HG03469 (cell line): Measurements from ENCODE around the gene KIF22.
"Not testable (repeated sequence)": the region's sequence is repeated elsewhere in the genome, so short reads cannot be mapped to it uniquely, and the experiment has no call there.

Source experiments
- ATAC-seq: cut with Tn5 transposase; IDR thresholded peaks from one replicate; pipeline ENCODE4 v1.9.1; 2021; ENCODE audit warnings: mild to moderate bottlenecking, moderate library complexity, moderate number of reproducible peaks; ENCODE audit not compliant: unreplicated experiment

The KIF22 gene

DNA sequence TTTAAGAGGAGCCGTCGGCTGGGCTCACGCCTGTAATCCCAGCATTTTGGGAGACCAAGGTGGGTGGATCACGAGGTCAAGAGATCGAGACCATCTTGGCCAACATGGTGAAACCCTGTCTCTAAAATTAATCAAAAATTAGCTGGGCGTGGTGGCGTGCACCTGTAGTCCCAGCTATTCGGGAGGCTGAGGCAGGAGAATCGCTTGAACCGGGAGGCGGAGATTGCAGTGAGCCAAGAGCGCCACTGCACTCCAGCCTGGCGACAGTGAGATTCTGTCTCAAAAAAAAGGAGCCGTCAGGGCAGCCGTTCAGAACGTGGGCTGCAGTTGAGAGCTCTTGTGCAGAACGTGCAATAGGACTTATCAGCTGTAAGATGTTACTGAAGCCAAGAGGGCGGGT lies 2.6 kb downstream of the KIF22 start:
- not testable (repeated sequence) for ATAC-seq

DNA sequence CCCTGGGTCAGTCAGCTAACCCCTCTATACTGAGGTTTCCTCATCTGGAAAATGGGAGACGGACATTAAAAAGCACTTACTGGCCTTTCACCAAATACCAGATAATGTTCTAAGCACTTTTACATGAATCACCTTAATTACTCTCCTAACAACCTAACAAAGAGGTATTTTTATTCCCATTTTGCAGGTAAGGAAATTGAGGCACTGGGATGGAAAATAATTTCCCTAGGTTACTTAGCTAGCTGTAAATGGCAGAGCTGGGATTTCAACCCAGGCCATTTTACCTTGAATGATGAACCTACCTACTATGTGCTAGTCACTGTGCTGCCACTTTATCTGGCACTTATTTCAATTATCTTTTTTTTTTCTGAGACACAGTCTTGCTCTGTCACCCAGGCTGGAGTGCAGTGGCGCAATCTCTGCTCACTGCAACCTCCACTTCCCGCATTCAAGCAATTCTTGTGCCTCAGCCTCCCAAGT lies 3.7 kb downstream of the KIF22 start:
- ATAC-seq, result no peak

DNA sequence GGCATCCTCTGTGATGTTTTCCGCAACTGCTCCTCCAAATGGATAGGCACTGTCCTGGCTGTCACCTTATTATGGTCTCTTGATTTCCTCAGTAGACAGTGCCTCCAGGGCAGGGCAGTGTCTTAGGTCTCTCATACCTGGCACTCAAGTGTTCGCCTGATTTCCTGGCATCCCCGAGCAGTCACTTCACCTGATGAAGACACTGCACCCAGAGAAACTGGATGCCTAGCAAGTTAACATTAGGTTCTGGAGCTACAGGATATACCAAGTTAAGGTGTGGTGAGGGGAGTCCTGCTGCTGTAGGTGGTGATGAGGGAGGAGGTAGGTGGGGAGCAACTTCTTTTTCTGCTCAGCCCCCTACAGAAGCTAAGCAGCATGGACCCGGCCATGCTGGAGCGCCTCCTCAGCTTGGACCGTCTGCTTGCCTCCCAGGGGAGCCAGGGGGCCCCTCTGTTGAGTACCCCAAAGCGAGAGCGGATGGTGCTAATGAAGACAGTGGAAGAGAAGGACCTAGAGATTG lies 11.9 kb downstream of the KIF22 start:
- no peak for ATAC-seq

DNA sequence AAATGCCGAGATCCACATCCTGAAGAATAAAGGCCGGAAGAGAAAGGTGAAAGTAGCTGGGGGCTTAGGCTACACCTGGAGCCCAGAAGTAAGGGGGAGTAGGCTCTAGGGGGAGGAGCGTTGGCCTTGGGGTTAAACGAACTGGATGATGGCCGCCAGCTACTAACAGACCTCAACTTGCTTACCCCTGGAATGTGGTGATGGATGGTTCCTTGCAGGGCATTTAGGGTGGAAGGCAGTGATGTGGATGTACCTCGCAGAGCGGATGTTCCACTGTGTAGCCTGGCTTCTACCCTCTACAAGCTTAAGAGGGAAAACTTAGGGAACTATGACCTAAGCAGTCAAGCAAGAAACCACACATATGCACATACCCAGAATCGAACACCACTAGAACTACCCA lies 13.5 kb downstream of the KIF22 start:
- no peak for ATAC-seq

DNA sequence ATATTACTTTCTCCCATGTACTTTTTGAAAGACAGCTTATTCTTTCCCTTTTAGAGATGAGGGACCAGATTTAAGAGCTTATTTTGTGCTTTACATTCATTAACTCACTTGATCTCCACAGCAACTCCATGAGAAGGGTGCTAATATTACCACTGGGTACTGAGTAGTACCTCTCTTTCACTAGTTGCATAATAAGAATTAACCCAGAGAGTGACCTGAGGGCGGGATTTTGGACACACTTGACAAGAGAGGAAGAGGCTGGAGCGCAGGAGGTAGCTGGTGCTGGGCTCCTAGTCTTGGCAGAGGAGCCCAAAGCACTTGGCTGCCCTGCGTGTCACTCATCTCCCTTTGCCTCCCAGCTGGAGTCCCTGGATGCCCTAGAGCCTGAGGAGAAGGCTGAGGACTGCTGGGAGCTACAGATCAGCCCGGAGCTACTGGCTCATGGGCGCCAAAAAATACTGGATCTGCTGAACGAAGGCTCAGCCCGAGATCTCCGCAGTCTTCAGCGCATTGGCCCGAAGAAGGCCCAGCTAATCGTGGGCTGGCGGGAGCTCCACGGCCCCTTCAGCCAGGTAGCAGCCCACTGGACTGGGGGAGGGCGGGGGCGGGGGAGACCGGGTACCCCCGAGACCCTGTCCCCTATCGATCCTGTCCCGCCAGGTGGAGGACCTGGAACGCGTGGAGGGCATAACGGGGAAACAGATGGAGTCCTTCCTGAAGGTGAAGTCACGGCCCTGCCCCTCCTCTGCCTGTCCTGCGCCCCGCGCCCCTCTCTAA lies 14.1 kb downstream of the KIF22 start:
- ATAC-seq, result no peak

DNA sequence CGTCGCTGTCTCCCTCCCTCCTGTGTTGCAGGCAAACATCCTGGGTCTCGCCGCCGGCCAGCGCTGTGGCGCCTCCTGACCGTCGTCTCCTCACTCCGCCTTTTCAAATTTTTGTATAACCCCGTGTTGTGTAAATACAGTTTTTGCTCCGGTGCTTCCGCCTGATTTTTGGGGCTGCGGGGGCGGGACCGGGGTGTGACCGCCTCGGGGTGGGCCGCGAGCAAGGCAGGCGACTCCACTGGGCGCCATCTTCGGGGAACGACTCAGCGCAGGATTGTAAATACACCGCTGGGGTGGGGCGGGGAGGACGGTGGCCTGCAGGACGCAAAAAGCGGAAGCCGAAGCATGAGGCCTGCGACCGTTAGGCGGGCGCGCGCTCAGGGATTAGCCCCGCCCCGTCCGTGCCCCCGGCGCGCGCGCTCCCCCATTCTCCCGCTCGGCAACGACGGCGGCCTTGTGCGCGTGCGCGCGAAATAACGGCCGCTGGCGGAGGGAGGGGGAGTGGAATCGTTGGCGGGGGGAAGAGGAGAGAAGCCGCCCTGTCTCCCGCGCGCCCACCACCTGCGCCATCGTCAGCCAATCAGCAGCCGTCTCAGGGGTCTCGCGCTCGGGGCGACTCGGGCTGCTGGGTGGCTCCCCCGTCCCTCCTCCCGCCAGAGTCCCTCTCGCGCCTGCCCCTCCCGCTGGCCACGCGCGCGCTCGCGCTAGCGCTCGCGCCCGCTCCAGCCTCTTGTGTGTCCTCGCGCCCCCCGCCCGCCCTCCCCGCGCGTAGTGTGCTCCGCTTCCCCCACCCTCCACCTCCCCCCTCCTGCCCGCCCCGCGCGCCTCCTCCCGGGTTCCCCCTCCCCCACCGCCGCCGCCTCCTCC lies 14.9 kb downstream of the KIF22 start:
- peak; percentile 33 for ATAC-seq

DNA sequence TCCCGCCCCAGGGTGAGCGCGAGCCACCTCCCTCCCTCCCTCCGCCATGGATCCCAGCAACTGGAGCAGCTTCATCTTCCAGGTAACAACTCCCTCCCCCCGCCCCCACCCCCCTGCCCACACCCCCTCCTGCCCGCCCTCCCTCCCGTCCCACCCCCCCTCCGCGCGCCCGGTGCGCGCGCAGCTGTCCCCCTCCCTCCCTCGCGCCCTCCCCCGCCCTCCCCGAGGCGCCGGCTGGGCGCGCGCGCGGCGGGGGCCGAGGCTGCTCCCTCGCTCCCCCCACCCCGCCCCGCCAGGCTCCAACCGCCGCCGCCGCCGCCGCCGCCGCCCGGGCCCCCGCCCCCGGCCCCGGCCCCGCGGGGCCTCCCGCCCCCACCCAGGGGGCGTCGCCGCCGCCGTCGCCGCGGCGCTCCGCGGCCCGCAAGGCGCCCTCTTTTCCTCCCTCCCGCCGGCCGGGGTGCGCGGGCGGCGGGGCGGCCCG lies 15.6 kb downstream of the KIF22 start, which contains the start of gene MAZ:
TSS of gene MAZ (plus strand) at position 431 of the 481 bp plus-strand sequence. CDS start 173 bp downstream, outside the sequence.
- ATAC-seq, result no peak

DNA sequence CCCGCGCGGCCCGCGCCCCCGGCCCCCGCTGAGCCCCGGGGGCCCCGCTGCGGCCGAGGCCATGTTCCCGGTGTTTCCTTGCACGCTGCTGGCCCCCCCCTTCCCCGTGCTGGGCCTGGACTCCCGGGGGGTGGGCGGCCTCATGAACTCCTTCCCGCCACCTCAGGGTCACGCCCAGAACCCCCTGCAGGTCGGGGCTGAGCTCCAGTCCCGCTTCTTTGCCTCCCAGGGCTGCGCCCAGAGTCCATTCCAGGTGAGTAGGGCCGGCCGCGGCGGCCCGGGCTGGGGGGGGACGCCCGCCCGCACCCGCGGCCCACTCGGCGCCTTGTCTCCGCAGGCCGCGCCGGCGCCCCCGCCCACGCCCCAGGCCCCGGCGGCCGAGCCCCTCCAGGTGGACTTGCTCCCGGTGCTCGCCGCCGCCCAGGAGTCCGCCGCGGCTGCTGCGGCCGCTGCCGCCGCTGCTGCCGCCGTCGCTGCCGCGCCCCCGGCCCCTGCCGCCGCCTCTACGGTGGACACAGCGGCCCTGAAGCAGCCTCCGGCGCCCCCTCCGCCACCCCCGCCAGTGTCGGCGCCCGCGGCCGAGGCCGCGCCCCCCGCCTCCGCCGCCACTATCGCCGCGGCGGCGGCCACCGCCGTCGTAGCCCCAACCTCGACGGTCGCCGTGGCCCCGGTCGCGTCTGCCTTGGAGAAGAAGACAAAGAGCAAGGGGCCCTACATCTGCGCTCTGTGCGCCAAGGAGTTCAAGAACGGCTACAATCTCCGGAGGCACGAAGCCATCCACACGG lies 16.3 kb downstream of the KIF22 start:
- ATAC-seq, result no peak

DNA sequence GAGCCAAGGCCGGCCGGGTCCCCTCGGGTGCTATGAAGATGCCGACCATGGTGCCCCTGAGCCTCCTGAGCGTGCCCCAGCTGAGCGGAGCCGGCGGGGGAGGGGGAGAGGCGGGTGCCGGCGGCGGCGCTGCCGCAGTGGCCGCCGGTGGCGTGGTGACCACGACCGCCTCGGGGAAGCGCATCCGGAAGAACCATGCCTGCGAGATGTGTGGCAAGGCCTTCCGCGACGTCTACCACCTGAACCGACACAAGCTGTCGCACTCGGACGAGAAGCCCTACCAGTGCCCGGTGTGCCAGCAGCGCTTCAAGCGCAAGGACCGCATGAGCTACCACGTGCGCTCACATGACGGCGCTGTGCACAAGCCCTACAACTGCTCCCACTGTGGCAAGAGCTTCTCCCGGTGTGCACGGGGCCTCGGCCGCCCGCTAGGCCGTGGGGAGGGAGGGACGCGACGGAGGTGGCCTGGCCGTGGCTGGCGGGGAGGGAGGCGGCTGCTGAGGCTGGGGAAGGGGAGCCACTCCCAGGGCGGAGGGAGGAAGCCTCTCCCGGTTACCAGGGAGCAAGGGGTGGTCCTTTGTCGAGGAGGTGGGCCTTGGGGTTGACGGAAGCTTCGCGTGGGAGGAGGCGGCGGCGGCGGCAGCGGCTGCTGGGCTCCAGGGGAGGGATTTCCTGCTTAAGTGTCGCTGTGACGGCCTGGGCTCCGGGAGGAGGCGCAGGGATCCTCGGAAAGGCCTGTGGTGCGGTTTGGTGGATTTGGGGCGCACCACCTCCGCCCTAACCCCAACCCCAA lies 17.1 kb downstream of the KIF22 start:
- ATAC-seq, result no peak

DNA sequence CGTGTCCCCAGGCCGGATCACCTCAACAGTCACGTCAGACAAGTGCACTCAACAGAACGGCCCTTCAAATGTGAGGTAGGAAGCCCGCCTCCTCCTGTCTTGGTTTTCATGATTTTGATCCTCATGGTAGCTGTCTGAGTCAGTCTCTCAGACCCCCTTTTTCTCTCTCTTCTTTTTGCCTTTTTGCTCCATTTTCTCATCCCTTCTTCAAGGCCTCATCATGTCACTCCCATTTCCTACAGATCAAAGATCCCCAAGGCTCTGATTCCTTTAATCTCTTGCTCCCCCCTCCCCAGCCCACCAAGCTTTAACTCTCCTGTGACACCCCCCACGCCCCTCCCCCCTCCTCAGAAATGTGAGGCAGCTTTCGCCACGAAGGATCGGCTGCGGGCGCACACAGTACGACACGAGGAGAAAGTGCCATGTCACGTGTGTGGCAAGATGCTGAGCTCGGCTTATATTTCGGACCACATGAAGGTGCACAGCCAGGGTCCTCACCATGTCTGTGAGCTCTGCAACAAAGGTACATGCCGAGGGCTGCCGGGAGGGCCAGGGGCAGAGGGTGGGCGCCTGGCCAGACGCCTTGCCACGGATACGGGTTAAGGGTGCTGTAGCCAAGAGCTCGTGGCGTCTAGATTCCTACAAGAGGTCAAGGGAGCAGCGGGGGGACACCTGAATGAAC lies 17.8 kb downstream of the KIF22 start:
- no peak for ATAC-seq

DNA sequence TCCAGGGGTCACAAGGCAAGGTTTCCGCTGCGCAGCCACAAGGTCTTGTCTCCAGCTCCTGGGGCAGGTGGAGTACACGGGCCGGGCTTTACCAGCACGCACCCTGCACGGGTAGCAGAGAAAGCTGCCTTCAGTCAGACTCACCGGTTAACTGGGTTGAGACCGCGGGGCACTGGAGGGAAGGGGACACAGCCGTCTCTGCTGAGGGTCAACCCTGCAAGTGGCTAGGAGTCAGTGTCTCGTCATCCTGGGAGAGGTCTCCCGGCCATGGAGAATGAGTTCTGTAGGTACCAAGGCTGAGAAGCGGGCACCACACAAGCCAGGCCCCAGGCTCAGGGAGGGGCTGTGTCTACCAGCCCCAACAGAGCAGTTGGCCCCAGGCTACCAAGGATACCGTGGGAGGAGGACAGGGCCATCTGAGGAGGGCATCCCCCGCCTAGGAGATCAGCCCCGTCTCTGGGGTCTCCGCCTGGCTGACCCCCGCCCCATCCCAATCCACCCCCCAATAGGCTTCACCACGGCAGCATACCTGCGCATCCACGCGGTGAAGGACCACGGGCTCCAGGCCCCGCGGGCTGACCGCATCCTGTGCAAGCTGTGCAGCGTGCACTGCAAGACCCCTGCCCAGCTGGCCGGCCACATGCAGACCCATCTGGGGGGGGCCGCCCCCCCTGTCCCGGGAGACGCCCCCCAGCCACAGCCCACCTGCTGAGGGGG lies 18.6 kb downstream of the KIF22 start:
- ATAC-seq, result no peak

DNA sequence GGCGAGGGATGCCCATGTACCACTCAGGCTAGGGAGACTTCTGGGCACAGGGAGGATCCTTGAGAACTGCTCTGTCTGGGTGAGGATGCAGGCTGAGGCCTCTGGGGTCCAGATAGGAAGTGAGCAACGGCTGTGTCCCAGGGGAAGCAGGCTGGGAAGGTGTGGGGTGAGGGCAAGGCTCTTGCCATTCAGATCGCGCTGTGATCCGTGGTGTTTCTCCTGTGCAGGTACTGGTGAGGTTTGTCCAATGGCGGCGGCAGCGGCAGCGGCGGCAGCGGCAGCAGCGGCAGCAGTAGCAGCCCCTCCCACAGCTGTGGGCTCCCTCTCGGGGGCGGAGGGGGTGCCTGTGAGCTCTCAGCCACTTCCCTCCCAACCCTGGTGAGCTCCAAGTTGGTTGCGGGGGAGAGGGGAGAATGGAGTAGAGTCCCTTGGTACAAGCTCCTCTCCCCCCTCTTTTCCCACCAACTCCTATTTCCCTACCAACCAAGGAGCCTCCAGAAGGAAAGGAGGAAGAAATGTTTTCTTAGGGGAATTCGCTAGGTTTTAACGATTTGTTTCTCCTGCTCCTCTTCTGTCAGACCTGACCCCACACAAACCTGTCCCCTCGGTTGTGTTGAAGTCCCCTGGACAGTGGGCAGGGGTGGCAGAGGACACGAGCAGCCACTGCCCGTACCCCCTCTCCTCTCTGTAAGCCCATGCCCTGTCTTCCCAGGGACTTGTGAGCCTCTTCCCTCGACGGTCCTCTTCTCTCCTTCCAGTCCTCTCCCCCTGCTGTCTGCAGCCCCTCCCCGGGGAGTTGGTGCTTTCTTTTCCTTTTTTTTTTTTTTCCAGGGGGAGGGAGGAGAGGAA lies 19.5 kb downstream of the KIF22 start:
- no peak for ATAC-seq

DNA sequence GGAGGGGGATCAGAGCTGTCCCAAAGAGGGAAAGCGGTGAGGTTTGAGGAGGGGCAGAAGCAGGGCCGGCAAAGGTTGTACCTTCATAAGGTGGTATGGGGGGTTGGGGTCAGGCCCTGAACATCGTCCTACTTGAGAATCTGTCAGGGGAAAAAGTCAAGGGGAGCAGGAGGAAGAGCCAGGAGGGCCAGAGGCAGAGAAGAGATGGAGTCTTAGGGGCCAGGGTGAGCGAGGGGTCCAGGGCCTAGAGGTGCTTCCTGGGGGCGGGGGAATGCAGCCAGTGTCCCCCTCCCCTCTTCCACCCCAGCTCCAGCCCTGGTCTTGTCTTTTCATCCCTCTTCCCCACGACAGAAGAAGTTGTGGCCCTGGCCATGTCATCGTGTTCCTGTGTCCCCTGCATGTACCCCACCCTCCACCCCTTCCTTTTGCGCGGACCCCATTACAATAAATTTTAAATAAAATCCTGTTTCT lies 20.2 kb downstream of the KIF22 start:
- ATAC-seq, result no peak

DNA sequence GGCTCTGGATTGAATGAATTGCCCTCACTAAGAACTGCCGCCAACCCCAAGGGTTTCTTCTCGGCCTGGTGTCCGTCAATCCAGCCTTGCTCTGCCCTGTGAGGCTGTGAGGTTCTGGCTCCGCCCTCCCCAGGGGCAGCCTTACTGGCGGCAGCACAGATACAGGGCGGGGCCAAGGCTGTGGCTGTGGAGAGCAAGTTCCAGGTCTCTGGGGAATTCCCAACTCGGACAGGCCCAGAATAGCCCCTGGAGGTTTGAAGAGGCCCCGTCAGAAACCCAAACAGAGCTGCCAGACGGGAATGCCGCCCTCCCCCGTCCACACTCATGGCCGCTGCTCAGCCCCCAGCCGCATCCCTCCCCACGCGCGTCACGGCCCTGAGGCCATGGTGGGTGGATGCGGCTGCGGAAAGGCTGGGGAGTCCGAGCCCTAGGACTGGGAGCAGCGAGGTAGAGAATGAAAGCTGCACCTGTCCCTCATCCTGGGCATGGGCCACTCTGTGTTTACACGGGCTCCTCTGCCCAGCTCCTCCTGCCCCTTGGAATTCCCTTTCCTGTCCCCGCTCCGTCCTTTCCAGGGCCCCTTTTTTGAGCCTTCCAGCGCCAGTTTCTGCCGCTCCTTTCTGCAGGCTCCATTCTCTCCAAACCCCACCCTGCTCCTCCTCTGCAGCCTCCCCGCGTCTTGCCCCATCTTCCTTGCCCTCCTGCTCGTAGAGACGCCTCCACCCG lies 20.8 kb downstream of the KIF22 start:
- no peak for ATAC-seq

DNA sequence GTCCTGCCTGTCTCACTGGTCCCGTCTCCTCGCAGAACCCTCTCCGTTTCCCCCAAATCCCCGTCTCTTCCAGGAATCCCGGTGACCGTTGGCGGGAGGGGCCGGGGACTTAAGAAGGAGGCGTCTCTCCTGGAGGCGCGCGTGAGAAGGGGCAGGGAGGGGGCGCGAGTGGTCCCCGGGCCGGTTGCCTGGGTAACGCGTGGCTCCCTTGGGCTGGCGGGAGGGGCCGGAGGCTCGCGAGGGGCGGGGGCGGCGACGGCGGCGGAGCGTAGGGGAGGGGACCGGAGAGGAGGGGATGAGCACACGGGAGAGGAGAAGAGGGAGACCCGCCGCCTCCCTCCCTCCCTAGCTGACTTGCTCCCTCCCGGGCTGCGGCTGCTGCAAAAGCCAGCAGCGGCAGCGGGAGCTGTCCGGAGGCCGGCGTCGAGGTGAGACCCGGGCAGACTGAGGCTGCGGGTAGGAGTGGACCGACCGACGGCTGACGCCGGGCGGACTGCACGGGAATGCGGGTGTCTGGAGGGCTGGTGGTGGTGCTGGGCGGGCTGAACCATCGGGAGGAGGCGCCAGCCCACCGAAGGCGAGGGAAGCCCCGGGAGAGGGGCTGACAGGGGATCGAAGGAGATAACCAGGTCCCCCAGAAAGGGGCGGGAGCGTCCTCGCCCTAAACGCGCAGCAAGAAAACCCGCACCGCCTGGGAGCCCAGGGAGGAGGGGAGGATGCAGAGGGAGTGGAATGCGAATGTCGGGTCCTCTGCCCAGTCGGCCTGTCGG lies 21.5 kb downstream of the KIF22 start, which contains the start of gene PRRT2:
TSS of gene PRRT2 (plus strand) at position 298 of the 770 bp plus-strand sequence. CDS start 862 bp downstream, outside the sequence.
- no peak for ATAC-seq
